Measurements from ENCODE around the gene SULF2.

SULF2 gene

DNA sequence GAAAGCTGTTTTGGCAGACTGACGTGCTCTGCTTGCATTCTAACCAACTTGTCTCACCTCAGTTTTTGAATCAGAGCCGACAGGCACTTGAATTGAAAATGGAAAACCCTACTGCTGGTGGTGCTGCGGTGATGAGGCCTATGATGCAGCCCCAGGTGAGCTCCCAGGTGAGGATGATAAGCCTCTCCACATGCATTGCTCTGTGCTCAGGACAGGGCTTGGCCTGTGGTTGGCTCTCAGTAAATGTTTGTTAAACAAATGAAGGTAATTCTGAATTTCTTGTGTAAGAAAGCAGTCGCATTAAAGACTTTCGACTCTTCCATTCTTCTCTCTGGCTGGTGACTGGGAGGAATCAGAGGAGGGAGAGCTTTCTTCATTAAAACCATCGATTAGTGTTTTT is 136.3 kb downstream of the SULF2 start:
- no peaks in the 10 kb centered on the region for H3K27me3 ChIP-seq (ENCODE audit: insufficient read depth, insufficient read length)
- H3K4me1 ChIP-seq (ENCODE audit: insufficient read depth, insufficient read length) = no peaks in the 10 kb centered on the region
- H3K9ac ChIP-seq (ENCODE audit: insufficient read length, low read depth) = no peak overlapping the region
- peaks cover 70% of the 10 kb centered on the region for H3K36me3 ChIP-seq (ENCODE audit: insufficient read depth, insufficient read length, low read length)
- no peak for TF ChIP-seq SUZ12 (IDR thresholded peaks at IDR 0.05; ENCODE audit: extremely low read depth, insufficient read depth, insufficient read length)
- TF ChIP-seq ZNF274 (IDR thresholded peaks at IDR 0.05; ENCODE audit: low read depth, low read length) = no peak
- TF ChIP-seq YY1 (IDR thresholded peaks at IDR 0.05; ENCODE audit: insufficient read depth, insufficient read length) = no peak
- DNase-seq (ENCODE audit: low read depth, low spot score) = no peak
- no peaks in the 10 kb centered on the region for H3K9me3 ChIP-seq (ENCODE audit: insufficient read depth, low read length)
- H3K4me3 ChIP-seq (ENCODE audit: insufficient read length, low read depth) = no peak overlapping the region

- Histone ChIP-seq H3K9me3 (ENCODE audit: insufficient read depth, low read length) (no peaks in the 10 kb centered on the region), H3K36me3 (ENCODE audit: insufficient read depth, insufficient read length, low read length) (peaks cover 65% of the 10 kb centered on the region), H3K4me3 (ENCODE audit: insufficient read length, low read depth) (no peak overlapping the region), H3K27me3 (ENCODE audit: insufficient read depth, insufficient read length) (no peaks in the 10 kb centered on the region), H3K4me1 (ENCODE audit: insufficient read depth, insufficient read length) (no peaks in the 10 kb centered on the region), H3K9ac (ENCODE audit: insufficient read length, low read depth) (no peak overlapping the region)
- no peak for TF ChIP-seq YY1 (IDR thresholded peaks at IDR 0.05; ENCODE audit: insufficient read depth, insufficient read length)
- TF ChIP-seq ZNF274 (IDR thresholded peaks at IDR 0.05; ENCODE audit: low read depth, low read length) = no peak
- no peak for TF ChIP-seq SUZ12 (IDR thresholded peaks at IDR 0.05; ENCODE audit: extremely low read depth, insufficient read depth, insufficient read length)
- DNase-seq (ENCODE audit: low read depth, low spot score) = no peak
Measured at GRCh38 chr20:47647994-47648393, 137.3 kb downstream of the SULF2 start.

DNA sequence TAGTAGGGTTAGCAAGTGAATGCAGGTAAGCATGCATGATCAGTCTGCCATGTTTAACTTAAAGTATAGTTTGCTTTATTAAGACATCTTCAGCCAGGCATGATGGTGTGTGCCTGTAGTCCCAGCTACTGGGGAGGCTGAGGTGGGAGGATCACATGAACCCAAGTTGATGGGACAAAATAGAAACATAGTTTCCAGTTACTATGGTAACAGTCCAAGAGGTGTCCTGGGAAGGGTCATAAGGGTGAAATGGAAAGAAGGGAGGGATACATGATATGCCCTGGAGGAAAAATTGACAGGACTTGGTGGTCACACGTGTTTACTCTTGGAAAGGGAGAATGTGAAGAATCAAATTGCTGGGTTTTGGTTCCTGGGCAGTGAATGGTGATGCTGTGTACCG is 139.6 kb downstream of the SULF2 start:
- no peaks in the 10 kb centered on the region for H3K4me1 ChIP-seq (ENCODE audit: insufficient read depth, insufficient read length)
- H3K9ac ChIP-seq (ENCODE audit: insufficient read length, low read depth) = no peak overlapping the region
- H3K4me3 ChIP-seq (ENCODE audit: insufficient read length, low read depth) = no peak overlapping the region
- no peaks in the 10 kb centered on the region for H3K9me3 ChIP-seq (ENCODE audit: insufficient read depth, low read length)
- peaks cover 60% of the 10 kb centered on the region for H3K36me3 ChIP-seq (ENCODE audit: insufficient read depth, insufficient read length, low read length)
- DNase-seq (ENCODE audit: low read depth, low spot score) = no peak
- H3K27me3 ChIP-seq (ENCODE audit: insufficient read depth, insufficient read length) = no peaks in the 10 kb centered on the region
- no peak for TF ChIP-seq ZNF274 (IDR thresholded peaks at IDR 0.05; ENCODE audit: low read depth, low read length)

- H3K36me3 ChIP-seq (ENCODE audit: insufficient read depth, insufficient read length, low read length) = peaks cover 70% of the 10 kb centered on the region
- H3K9ac ChIP-seq (ENCODE audit: insufficient read length, low read depth) = no peak overlapping the region
- no peak for TF ChIP-seq ZNF274 (IDR thresholded peaks at IDR 0.05; ENCODE audit: low read depth, low read length)
- TF ChIP-seq SUZ12 (IDR thresholded peaks at IDR 0.05; ENCODE audit: extremely low read depth, insufficient read depth, insufficient read length) = no peak
- no peak for TF ChIP-seq YY1 (IDR thresholded peaks at IDR 0.05; ENCODE audit: insufficient read depth, insufficient read length)
- H3K9me3 ChIP-seq (ENCODE audit: insufficient read depth, low read length) = no peaks in the 10 kb centered on the region
- no peaks in the 10 kb centered on the region for H3K4me1 ChIP-seq (ENCODE audit: insufficient read depth, insufficient read length)
- DNase-seq (ENCODE audit: low read depth, low spot score) = no peak
- H3K27me3 ChIP-seq (ENCODE audit: insufficient read depth, insufficient read length) = no peaks in the 10 kb centered on the region
- no peak overlapping the region for H3K4me3 ChIP-seq (ENCODE audit: insufficient read length, low read depth)
Measured at GRCh38 chr20:47642624-47643023, 142.7 kb downstream of the SULF2 start.

GRCh38 chr20:47642118-47642517 is 143.2 kb downstream of the SULF2 start:
- peaks cover 70% of the 10 kb centered on the region for H3K36me3 ChIP-seq (ENCODE audit: insufficient read depth, insufficient read length, low read length)

DNA sequence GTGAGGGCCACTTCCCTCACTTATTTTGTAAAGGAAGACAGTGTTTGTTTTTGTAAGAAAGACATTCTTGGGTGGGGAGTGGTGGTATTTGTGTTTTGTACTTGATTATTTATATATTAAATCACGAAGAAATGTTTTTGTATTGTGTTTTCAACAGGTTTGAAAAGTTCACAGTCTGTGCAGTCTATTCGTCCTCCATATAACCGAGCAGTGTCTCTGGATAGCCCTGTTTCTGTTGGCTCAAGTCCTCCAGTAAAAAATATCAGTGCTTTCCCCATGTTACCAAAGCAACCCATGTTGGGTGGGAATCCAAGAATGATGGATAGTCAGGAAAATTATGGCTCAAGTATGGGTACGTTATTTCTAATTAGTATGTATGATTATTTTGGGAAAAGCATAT is 146.4 kb downstream of the SULF2 start:
- TF ChIP-seq YY1 (IDR thresholded peaks at IDR 0.05; ENCODE audit: insufficient read depth, insufficient read length) = no peak
- no peak for TF ChIP-seq SUZ12 (IDR thresholded peaks at IDR 0.05; ENCODE audit: extremely low read depth, insufficient read depth, insufficient read length)
- no peak for TF ChIP-seq ZNF274 (IDR thresholded peaks at IDR 0.05; ENCODE audit: low read depth, low read length)
- Histone ChIP-seq H3K4me1 (ENCODE audit: insufficient read depth, insufficient read length) (no peaks in the 10 kb centered on the region), H3K9ac (ENCODE audit: insufficient read length, low read depth) (no peak overlapping the region), H3K9me3 (ENCODE audit: insufficient read depth, low read length) (no peaks in the 10 kb centered on the region), H3K36me3 (ENCODE audit: insufficient read depth, insufficient read length, low read length) (peaks cover 70% of the 10 kb centered on the region), H3K27me3 (ENCODE audit: insufficient read depth, insufficient read length) (no peaks in the 10 kb centered on the region), H3K4me3 (ENCODE audit: insufficient read length, low read depth) (no peak overlapping the region)
- no peak for DNase-seq (ENCODE audit: low read depth, low spot score)

More at GRCh38 chr20:47642118-47642517, 143.2 kb downstream of the SULF2 start:
- TF ChIP-seq ZNF274 (IDR thresholded peaks at IDR 0.05; ENCODE audit: low read depth, low read length) (no peak), YY1 (IDR thresholded peaks at IDR 0.05; ENCODE audit: insufficient read depth, insufficient read length) (no peak), SUZ12 (IDR thresholded peaks at IDR 0.05; ENCODE audit: extremely low read depth, insufficient read depth, insufficient read length) (no peak)
- no peaks in the 10 kb centered on the region for H3K4me1 ChIP-seq (ENCODE audit: insufficient read depth, insufficient read length)
- no peak for DNase-seq (ENCODE audit: low read depth, low spot score)
- H3K9ac ChIP-seq (ENCODE audit: insufficient read length, low read depth) = no peak overlapping the region
- no peaks in the 10 kb centered on the region for H3K27me3 ChIP-seq (ENCODE audit: insufficient read depth, insufficient read length)
- H3K9me3 ChIP-seq (ENCODE audit: insufficient read depth, low read length) = no peaks in the 10 kb centered on the region
- no peak overlapping the region for H3K4me3 ChIP-seq (ENCODE audit: insufficient read length, low read depth)

DNA sequence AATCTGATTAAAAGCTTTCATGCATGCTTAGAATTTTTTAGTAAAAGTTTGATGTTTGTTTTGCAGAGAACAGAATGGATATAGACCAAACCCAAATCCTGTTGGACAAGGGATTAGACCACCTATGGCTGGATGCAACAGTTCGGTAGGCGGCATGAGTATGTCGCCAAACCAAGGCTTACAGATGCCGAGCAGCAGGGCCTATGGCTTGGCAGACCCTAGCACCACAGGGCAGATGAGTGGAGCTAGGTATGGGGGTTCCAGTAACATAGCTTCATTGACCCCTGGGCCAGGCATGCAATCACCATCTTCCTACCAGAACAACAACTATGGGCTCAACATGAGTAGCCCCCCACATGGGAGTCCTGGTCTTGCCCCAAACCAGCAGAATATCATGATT is 150.0 kb downstream of the SULF2 start:
- H3K36me3 ChIP-seq (ENCODE audit: insufficient read depth, insufficient read length, low read length) = peaks cover 54% of the 10 kb centered on the region
- TF ChIP-seq YY1 (IDR thresholded peaks at IDR 0.05; ENCODE audit: insufficient read depth, insufficient read length) (no peak), SUZ12 (IDR thresholded peaks at IDR 0.05; ENCODE audit: extremely low read depth, insufficient read depth, insufficient read length) (no peak)

GRCh38 chr20:47631078-47631477 is 154.2 kb downstream of the SULF2 start:
- Histone ChIP-seq H3K9ac (ENCODE audit: insufficient read length, low read depth) (no peak overlapping the region), H3K9me3 (ENCODE audit: insufficient read depth, low read length) (no peaks in the 10 kb centered on the region), H3K4me3 (ENCODE audit: insufficient read length, low read depth) (no peak overlapping the region), H3K4me1 (ENCODE audit: insufficient read depth, insufficient read length) (no peaks in the 10 kb centered on the region), H3K36me3 (ENCODE audit: insufficient read depth, insufficient read length, low read length) (peaks cover 48% of the 10 kb centered on the region), H3K27me3 (ENCODE audit: insufficient read depth, insufficient read length) (no peaks in the 10 kb centered on the region)
- DNase-seq (ENCODE audit: low read depth, low spot score) = no peak
- no peak for TF ChIP-seq YY1 (IDR thresholded peaks at IDR 0.05; ENCODE audit: insufficient read depth, insufficient read length)
- no peak for TF ChIP-seq ZNF274 (IDR thresholded peaks at IDR 0.05; ENCODE audit: low read depth, low read length)
- no peak for TF ChIP-seq SUZ12 (IDR thresholded peaks at IDR 0.05; ENCODE audit: extremely low read depth, insufficient read depth, insufficient read length)

More for the DNA sequence above, 150.0 kb downstream of the SULF2 start:
- no peaks in the 10 kb centered on the region for H3K9me3 ChIP-seq (ENCODE audit: insufficient read depth, low read length)
- no peak overlapping the region for H3K9ac ChIP-seq (ENCODE audit: insufficient read length, low read depth)
- DNase-seq (ENCODE audit: low read depth, low spot score) = no peak
- no peak overlapping the region for H3K4me3 ChIP-seq (ENCODE audit: insufficient read length, low read depth)
- H3K27me3 ChIP-seq (ENCODE audit: insufficient read depth, insufficient read length) = no peaks in the 10 kb centered on the region
- H3K4me1 ChIP-seq (ENCODE audit: insufficient read depth, insufficient read length) = no peaks in the 10 kb centered on the region
